B cell (primary cell): Measurements from ENCODE around the gene HDAC11. TPM values are rescaled to one million over a fixed set of nuclear protein-coding genes. Genes with fewer than 3 reads are reported as not detected.

Experiments used
- ATAC-seq: fragments of 200-7000 bp; cut with Tn5 transposase; one replicate; pipeline ENCODE4 v1.10.0; 2021; ENCODE audit warnings: low read depth, mild to moderate bottlenecking, moderate number of reproducible peaks, moderate library complexity
- CTCF ChIA-PET: fragments of 350-600 bp; sonication (Branson Sonifier 250); formaldehyde crosslinking; loops from one replicate; lab custom pipeline; 2021; ENCODE audit warnings: antibody characterized with exemption, inconsistent platforms; lab: Charles Lee
- POLR2A ChIA-PET: fragments of 350-600 bp; sonication (Branson Sonifier 250); formaldehyde crosslinking; loops from one replicate; lab custom pipeline; 2021; ENCODE audit warnings: antibody characterized with exemption; lab: Charles Lee
- DNase-seq: peaks from one replicate; pipeline ENCODE4 v3.0.0; 2013
- H2AFZ ChIP-seq: 2 replicates; pipeline ENCODE4 v1.6.1; 2012; ENCODE audit warnings: mild to moderate bottlenecking, low read depth, low read length; ENCODE audit not compliant: insufficient read depth, poor library complexity, severe bottlenecking
- H3K27ac ChIP-seq, 2 donors: 1 replicate in 1 of 2; 2 replicates in 1 of 2; pipeline ENCODE4 v1.5.1; 2012 to 2013; ENCODE audit warnings: low read length in 2 of 2, mild to moderate bottlenecking in 2 of 2, moderate library complexity in 1 of 2
- H3K27me3 ChIP-seq, 4 experiments: fragments of 200-600 bp in 1 of 4; sonication (generic) in 1 of 4; replicated peaks in 1 of 4; 1 replicate in 2 of 4; 2 replicates in 2 of 4; pipeline versions ENCODE4 v1.6.1 to v1.7.0; 2013 to 2016; ENCODE audit warnings: low read length in 3 of 4, mild to moderate bottlenecking in 2 of 4, mixed read lengths in 1 of 4, moderate library complexity in 1 of 4; ENCODE audit not compliant: insufficient read depth in 4 of 4, control insufficient read depth in 3 of 4; ENCODE audit errors: control extremely low read depth in 1 of 4
- H3K36me3 ChIP-seq, 2 experiments: replicated peaks in 1 of 2; 1 replicate in 1 of 2; 2 replicates in 1 of 2; pipeline versions ENCODE4 v1.6.1 to v1.7.1; 2013; ENCODE audit warnings: low read length in 1 of 2; ENCODE audit not compliant: insufficient read depth in 2 of 2, control insufficient read depth in 1 of 2; ENCODE audit errors: control extremely low read depth in 1 of 2, extremely low read depth in 1 of 2
- H3K4me1 ChIP-seq, 2 donors: fragments of 200-600 bp in 1 of 2; sonication (generic) in 1 of 2; 1 replicate in 1 of 2; 2 replicates in 1 of 2; pipeline versions ENCODE4 v1.5.1 to v1.6.1; 2013 to 2017; ENCODE audit warnings: low read length in 2 of 2; ENCODE audit not compliant: control insufficient read depth in 2 of 2, insufficient read depth in 2 of 2
- H3K4me2 ChIP-seq: replicated peaks from 2 replicates; pipeline ENCODE3; 2012; ENCODE audit warnings: mild to moderate bottlenecking, low read depth, low read length; ENCODE audit not compliant: poor library complexity, severe bottlenecking
- H3K4me3 ChIP-seq, 5 experiments: fragments of 200-600 bp in 1 of 5; sonication (generic) in 1 of 5; 1 replicate in 3 of 5; 2 replicates in 2 of 5; pipeline versions ENCODE4 v1.5.1 to v1.7.0; 2011 to 2016; ENCODE audit warnings: low read length in 4 of 5, mild to moderate bottlenecking in 4 of 5, low read depth in 2 of 5, control low read depth in 1 of 5, moderate library complexity in 1 of 5; ENCODE audit not compliant: insufficient read depth in 1 of 5; ENCODE audit errors: control extremely low read depth in 1 of 5, extremely low read depth in 1 of 5
- H3K79me2 ChIP-seq: fragments of 200-600 bp; sonication (generic); one replicate; pipeline ENCODE4 v1.6.0; 2016; ENCODE audit warnings: low read length; ENCODE audit not compliant: control insufficient read depth, insufficient read depth
- H3K9ac ChIP-seq: fragments of 200-600 bp; sonication (generic); 2 replicates; pipeline ENCODE4 v1.6.1; 2017; ENCODE audit warnings: mild to moderate bottlenecking, low read length, moderate library complexity
- H3K9me3 ChIP-seq, 3 donors: one replicate each; pipeline versions ENCODE4 v1.6.1 to v1.7.1; 2013; ENCODE audit warnings: low read length in 2 of 3; ENCODE audit not compliant: control insufficient read depth in 2 of 3, insufficient read depth in 1 of 3; ENCODE audit errors: control extremely low read depth in 1 of 3
- H4K20me1 ChIP-seq: 2 replicates; pipeline ENCODE4 v1.6.0; 2012; ENCODE audit warnings: mild to moderate bottlenecking, low read length; ENCODE audit not compliant: insufficient read depth, control insufficient read depth, poor library complexity, severe bottlenecking
- H3K27ac Mint-ChIP-seq: one replicate; pipeline ENCODE4 v1.8.0; 2021; ENCODE audit warnings: mixed read lengths
- H3K27me3 Mint-ChIP-seq: one replicate; pipeline ENCODE4 v1.8.0; 2021; ENCODE audit warnings: mixed read lengths
- H3K4me1 Mint-ChIP-seq: one replicate; pipeline ENCODE4 v1.8.0; 2021; ENCODE audit warnings: mixed read lengths
- H3K4me3 Mint-ChIP-seq: one replicate; pipeline ENCODE4 v1.8.0; 2021; ENCODE audit warnings: mixed read lengths
- H3K9me3 Mint-ChIP-seq: one replicate; pipeline ENCODE4 v1.8.0; 2022; ENCODE audit warnings: mixed read lengths; ENCODE audit not compliant: insufficient read depth
- EZH2 ChIP-seq: IDR thresholded peaks from 2 replicates; pipeline ENCODE4 v1.6.1; 2012; ENCODE audit warnings: borderline replicate concordance, low read depth, mild to moderate bottlenecking, moderate library complexity, low read length; ENCODE audit not compliant: insufficient read depth, poor library complexity, severe bottlenecking
- WGBS: methylation state at CpG from one replicate; pipeline ENCODE4 v1.1.5; 2013; ENCODE audit warnings: missing lambda C conversion rate; ENCODE audit not compliant: insufficient coverage; 5-methylcytosine and 5-hydroxymethylcytosine counted together
- intact Hi-C: fragments of 100-400 bp; cut with micrococcal nuclease; formaldehyde crosslinking; loops from one replicate; pipeline ENCODE4 v1.10.0; 2022
- polyA plus RNA-seq: library from polyadenylated mRNA; depleted of rRNA; stranded (reverse); fragments of >200 nt; gene quantifications from 2 replicates; pipeline ENCODE4 v1.2.3, GENCODE V29; 2012
- total RNA-seq, 2 donors: library from RNA; stranded (reverse); fragments of 120-200 nt in 1 of 2; gene quantifications; 1 replicate in 1 of 2; 2 replicates in 1 of 2; pipeline versions ENCODE4 v1.2.3 to v1.2.4, GENCODE V29; 2013 to 2022
- TF ChIP-seq, protein P1 (sequence below): fragments of 200-600 bp; IDR thresholded peaks from one replicate; pipeline ENCODE4 v1.8.0; 2022; ENCODE audit warnings: antibody characterized with exemption, mild to moderate bottlenecking

Gene HDAC11
- total and polyA plus RNA-seq, 2 donors (not counting 1 experiment from before 2014, with no cell fraction given), result 0.76 to 5.5 TPM

DNA sequence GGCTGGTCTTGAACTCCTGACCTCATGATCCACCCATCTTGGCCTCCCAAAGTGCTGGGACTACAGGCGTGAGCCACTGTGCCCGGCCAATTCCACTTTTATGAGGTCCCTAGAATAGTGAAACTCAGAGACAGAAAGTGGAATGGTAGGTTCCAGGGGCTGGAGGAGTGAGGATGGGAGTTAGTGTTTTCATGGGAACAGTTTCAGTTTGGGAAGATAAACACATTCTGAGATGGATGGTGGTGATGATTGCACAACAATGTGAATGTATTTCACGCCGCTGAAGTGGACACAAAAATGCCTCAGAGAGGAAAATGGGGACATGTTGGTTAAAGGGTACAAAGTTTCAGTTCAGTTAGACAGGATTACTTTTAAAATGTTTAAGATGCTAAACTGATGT lies 22.5 kb upstream of the HDAC11 start:
- no peak overlapping the region for H3K27ac ChIP-seq
- no peak overlapping the region for H3K4me3 Mint-ChIP-seq
- H3K4me1 Mint-ChIP-seq, result peaks cover 6% of the 10 kb centered on the region
- TF ChIP-seq EZH2, result no peak
- TF ChIP-seq, protein P1, sequence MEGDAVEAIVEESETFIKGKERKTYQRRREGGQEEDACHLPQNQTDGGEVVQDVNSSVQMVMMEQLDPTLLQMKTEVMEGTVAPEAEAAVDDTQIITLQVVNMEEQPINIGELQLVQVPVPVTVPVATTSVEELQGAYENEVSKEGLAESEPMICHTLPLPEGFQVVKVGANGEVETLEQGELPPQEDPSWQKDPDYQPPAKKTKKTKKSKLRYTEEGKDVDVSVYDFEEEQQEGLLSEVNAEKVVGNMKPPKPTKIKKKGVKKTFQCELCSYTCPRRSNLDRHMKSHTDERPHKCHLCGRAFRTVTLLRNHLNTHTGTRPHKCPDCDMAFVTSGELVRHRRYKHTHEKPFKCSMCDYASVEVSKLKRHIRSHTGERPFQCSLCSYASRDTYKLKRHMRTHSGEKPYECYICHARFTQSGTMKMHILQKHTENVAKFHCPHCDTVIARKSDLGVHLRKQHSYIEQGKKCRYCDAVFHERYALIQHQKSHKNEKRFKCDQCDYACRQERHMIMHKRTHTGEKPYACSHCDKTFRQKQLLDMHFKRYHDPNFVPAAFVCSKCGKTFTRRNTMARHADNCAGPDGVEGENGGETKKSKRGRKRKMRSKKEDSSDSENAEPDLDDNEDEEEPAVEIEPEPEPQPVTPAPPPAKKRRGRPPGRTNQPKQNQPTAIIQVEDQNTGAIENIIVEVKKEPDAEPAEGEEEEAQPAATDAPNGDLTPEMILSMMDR, result no peak
- no peak for ATAC-seq
- H3K4me1 ChIP-seq, result peaks cover 1 to 2% of the 10 kb centered on the region in 2 donors
- no peaks in the 10 kb centered on the region for H3K36me3 ChIP-seq
- peaks cover 0 to 4% (median 0%) of the 10 kb centered on the region in 3 donors for H3K9me3 ChIP-seq
- no peaks in the 10 kb centered on the region for H3K79me2 ChIP-seq
- H3K4me2 ChIP-seq, result no peak overlapping the region
- H3K9ac ChIP-seq, result no peak overlapping the region
- H3K9me3 Mint-ChIP-seq, result no peaks in the 10 kb centered on the region
- intact Hi-C loops, result no loop called here
- peaks cover 4% of the 10 kb centered on the region for H3K27me3 Mint-ChIP-seq
- H3K27ac Mint-ChIP-seq, result no peak overlapping the region
- H3K4me3 ChIP-seq, result no peak overlapping the region
- no peaks in the 10 kb centered on the region for H4K20me1 ChIP-seq
- H3K27me3 ChIP-seq, result no peaks in the 10 kb centered on the region
- H2AFZ ChIP-seq, result no peak overlapping the region
- ChIA-PET CTCF (interaction anchor here (2.0 to 7.3 kb wide), 2 partner anchors 22 to 67 kb away, joined by 4 to 109 read pairs; partner anchors contain the start of gene HDAC11), POLR2A (no interaction called here)
- whole genome bisulfite sequencing, result 95% methylated on average over 3 of the region's 4 CpGs
- no peak for DNase-seq

DNA sequence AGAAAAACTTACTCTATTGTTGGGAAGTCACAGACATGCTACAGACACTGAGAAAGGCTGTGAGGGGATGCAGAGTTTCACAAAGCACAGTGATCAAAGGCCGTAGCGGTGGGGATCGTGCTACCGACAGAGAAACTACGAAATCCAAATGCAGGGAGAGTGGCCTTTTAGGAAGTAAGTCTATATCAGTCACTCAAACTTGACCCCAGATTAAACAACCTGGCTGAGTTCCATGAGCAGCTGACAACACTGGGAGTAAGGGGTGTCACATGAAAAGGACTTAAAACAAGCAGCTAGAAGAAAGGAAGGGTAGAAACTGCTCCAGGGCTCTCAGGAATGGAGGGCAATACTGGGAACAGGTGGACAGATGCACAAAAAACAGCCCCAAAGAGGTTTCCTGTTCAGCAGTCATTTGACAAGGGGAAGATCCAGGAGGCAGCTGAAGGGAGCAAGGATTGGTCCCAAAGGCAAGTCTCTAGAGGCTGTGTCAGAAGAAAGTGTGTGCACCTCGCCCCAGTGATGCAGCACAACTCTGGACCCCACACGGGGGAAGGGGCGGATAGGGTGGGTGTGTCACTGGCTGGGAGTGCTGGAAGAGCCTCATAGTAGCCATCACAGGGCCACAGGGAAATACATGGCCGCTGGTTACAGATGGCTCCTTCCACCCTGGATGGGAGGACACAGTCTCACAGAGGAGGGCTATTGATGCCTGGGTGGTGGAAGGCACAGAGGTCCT lies 20.3 kb upstream of the HDAC11 start:
- no peaks in the 10 kb centered on the region for H3K9me3 Mint-ChIP-seq
- H3K9me3 ChIP-seq, result peaks cover 0 to 4% (median 0%) of the 10 kb centered on the region in 3 donors
- ChIA-PET CTCF (interaction anchor here (1.2 to 2.5 kb wide), 3 partner anchors 189 to 597 kb away, joined by 3 to 8 read pairs (median 5); no protein-coding TSS in a partner anchor), POLR2A (interaction anchor here (0.6 kb wide), 1 partner anchor 363 kb away, joined by 3 read pairs; no protein-coding TSS in a partner anchor)
- H3K4me1 Mint-ChIP-seq, result peaks cover 3% of the 10 kb centered on the region
- H3K36me3 ChIP-seq, result no peaks in the 10 kb centered on the region
- H3K27me3 ChIP-seq, result peaks cover 0 to 3% (median under 1%) of the 10 kb centered on the region in 4 experiments
- H3K4me2 ChIP-seq, result no peak overlapping the region
- H3K27ac Mint-ChIP-seq, result no peak overlapping the region
- TF ChIP-seq, protein P1, result no peak
- TF ChIP-seq EZH2, result no peak
- H3K4me1 ChIP-seq, result no peaks in the 10 kb centered on the region
- ATAC-seq, result no peak
- H3K4me3 ChIP-seq, result no peak overlapping the region
- no peak for DNase-seq
- H4K20me1 ChIP-seq, result no peaks in the 10 kb centered on the region
- peaks cover 13% of the 10 kb centered on the region for H3K27me3 Mint-ChIP-seq
- no peak overlapping the region for H2AFZ ChIP-seq
- no peak overlapping the region for H3K4me3 Mint-ChIP-seq
- 90% methylated on average over 8 of the region's 9 CpGs for WGBS
- H3K27ac ChIP-seq, result no peak overlapping the region
- H3K79me2 ChIP-seq, result no peaks in the 10 kb centered on the region
- intact Hi-C loops, result no loop called here
- H3K9ac ChIP-seq, result no peak overlapping the region
